ENCODE results near the gene ZNF649.

- TF ChIP-seq EP300 (IDR thresholded peaks at IDR 0.05) (no peak), POLR2A (IDR thresholded peaks at IDR 0.05) (no peak)
These were observed 34.1 kb upstream of the ZNF649 start for GRCh38 chr19:51938936-51939335.
